LNCaP clone FGC (cell line): Measurements from ENCODE around the gene RPS14.
"Not testable (repeated sequence)": the region's sequence is repeated elsewhere in the genome, so short reads cannot be mapped to it uniquely, and the experiment has no call there.

Source experiments
- DNase-seq: peaks from one replicate; pipeline ENCODE4 v3.0.0-alpha.2; 2011; ENCODE audit warnings: low read depth
- H3K4me3 ChIP-seq: 2 replicates; pipeline ENCODE4 v1.5.1; 2011; ENCODE audit warnings: mild to moderate bottlenecking, low read depth, low read length, control low read depth
- TF ChIP-seq, protein P1 (sequence below): IDR thresholded peaks from 2 replicates; pipeline ENCODE4 v1.5.1; 2012; ENCODE audit warnings: mild to moderate bottlenecking; ENCODE audit not compliant: control insufficient read depth, insufficient read depth; ENCODE audit errors: extremely low read depth

The RPS14 gene

DNA sequence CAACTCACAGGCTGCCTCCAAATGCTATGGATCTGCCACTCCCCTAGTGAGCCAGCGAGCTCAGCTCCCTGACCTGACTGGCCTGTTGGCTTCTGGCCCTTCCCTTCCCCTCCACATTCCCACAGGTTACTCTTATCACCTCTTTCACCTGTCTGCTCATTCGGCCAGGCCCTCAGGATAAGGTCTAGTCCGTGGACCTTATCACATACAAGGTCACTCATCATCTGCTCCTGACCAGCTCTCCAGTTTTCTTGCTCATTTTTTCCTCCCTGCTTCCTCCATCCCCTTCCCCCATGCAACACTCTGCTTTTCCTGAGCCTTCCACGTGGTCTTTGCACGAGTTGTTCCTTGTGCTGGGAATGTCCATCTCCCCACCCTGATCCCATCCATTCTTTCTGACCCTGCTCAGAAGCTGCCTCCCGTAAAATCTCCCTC is 32.5 kb upstream of the RPS14 start:
- TF ChIP-seq, protein P1, sequence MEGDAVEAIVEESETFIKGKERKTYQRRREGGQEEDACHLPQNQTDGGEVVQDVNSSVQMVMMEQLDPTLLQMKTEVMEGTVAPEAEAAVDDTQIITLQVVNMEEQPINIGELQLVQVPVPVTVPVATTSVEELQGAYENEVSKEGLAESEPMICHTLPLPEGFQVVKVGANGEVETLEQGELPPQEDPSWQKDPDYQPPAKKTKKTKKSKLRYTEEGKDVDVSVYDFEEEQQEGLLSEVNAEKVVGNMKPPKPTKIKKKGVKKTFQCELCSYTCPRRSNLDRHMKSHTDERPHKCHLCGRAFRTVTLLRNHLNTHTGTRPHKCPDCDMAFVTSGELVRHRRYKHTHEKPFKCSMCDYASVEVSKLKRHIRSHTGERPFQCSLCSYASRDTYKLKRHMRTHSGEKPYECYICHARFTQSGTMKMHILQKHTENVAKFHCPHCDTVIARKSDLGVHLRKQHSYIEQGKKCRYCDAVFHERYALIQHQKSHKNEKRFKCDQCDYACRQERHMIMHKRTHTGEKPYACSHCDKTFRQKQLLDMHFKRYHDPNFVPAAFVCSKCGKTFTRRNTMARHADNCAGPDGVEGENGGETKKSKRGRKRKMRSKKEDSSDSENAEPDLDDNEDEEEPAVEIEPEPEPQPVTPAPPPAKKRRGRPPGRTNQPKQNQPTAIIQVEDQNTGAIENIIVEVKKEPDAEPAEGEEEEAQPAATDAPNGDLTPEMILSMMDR, result no peak
- no peak for DNase-seq
- no peak overlapping the region for H3K4me3 ChIP-seq

DNA sequence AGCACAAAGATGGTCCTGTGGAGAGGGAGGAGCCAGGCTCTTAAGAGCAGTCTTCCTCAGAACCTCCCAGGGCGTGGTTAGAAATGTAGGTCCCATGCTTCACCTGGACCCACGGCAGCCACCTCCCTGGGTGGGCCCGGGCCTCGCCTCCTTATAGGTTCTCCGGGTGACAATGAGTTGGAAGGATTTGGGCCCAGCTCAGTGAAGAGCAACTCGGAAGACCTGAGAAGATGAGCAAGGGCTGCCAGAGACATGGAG is 32.1 kb upstream of the RPS14 start:
- no peak overlapping the region for H3K4me3 ChIP-seq
- DNase-seq, result no peak
- TF ChIP-seq, protein P1, result no peak

- no peak for DNase-seq
- H3K4me3 ChIP-seq, result no peak overlapping the region
- TF ChIP-seq, protein P1, result no peak
Measured at GRCh38 chr5:150479416-150479815, 29.9 kb upstream of the RPS14 start.

- H3K4me3 ChIP-seq, DNase-seq: not testable (repeated sequence)
Measured at GRCh38 chr5:150476568-150476967, 27.0 kb upstream of the RPS14 start.

- TF ChIP-seq, protein P1, result no peak
- no peak for DNase-seq
- no peak overlapping the region for H3K4me3 ChIP-seq
Measured at GRCh38 chr5:150473673-150474358, 24.3 kb upstream of the RPS14 start.

- H3K4me3 ChIP-seq, result no peak overlapping the region
- TF ChIP-seq, protein P1, result no peak
- DNase-seq, result no peak
Measured at GRCh38 chr5:150469718-150470469, 20.4 kb upstream of the RPS14 start.

DNA sequence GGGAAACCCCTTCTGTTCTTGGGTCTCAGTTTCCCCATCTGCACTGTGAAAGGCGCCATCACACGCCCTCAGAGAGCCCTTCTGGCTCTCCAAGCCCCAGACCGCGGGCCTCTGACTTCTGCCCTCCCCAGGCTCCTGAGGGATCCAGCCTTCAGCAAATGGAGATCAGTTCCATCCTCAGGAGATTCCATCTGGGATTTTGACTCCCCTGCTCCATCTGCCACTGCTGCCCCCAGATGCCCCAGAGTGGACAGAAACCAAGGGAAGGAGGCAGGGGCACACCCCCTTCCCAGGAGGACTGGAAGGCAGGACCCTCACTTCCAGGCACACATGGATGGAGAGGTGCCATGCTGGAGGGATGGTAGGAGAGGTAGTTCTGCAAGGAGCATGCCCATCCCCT is 18.7 kb upstream of the RPS14 start:
- TF ChIP-seq, protein P1, result no peak
- no peak overlapping the region for H3K4me3 ChIP-seq
- DNase-seq, result no peak
